Adipose tissue (tissue), 3 donors: ENCODE results near the gene ADCYAP1. TPM values are rescaled to one million over a fixed set of nuclear protein-coding genes. Genes with fewer than 3 reads are reported as not detected.
"Not testable (repeated sequence)": the region's sequence is repeated elsewhere in the genome, so short reads cannot be mapped to it uniquely, and the experiment has no call there.

Source experiments
- H3K27ac ChIP-seq: one replicate; pipeline ENCODE4 v1.5.1; 2013; ENCODE audit warnings: low read depth, low read length
- WGBS, 3 donors: extraction: QIAGEN DNeasy Blood & Tissue Kit; methylation state at CpG; one replicate each; pipeline ENCODE4 v1.1.7; 2013; 5-methylcytosine and 5-hydroxymethylcytosine counted together
- polyA plus RNA-seq, 3 donors: library from polyadenylated mRNA; stranded (reverse); fragments of 200-250 nt; gene quantifications; one replicate each; pipeline ENCODE4 v1.2.3, GENCODE V29; 2013
- donor health status: healthy with polysubstance abuse.
- donor health status: Bipolar disorder and iron deficiency.
- donor health status: healthy.

ADCYAP1 gene
- polyA plus RNA-seq = 1 to 10 TPM in 1 of 3 donors, under 1 TPM in 2; 0.34 to 1.7 (median 0.83) TPM

DNA sequence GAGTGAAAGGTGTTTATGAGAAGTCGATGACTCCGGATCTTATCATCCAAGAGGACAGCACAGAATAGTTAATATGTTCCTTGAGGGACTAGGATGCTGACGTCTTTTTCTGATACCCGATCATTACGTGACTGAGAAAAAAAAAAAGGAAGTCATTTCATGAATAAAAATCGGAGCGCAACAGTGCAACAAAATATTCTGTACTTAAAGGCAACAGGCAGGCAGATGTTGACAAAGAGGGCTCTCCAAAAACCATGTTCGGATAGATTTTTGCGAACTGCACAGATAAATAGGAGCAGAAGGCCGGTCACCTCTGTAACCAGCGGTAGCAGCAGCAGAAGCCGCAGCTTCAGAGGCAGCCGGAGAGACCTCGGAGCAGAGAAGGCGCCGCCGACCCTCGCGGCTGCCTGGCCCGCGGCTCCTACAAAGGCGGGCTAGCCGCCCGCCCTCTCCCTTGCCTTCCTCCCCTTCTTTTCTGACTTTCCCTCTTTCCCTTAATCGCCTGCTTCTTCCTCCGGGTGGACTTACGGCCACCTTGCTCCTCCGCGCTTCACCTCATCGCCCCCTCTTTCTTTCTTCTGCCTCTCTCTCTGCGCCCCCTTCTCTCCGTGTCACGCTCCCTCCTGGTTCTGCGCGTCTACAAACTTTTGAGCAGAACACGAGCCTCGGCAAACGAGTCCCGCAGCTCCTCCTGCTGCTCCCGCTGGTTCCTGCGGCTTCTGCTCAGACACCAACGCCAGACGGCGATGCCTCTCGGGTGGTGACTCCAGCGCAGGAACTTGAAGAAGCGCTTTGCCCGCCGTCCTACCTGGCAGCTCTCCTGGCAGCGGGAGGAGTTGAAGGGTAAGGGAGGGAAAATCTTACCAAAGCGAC, at the start of gene ADCYAP1:
TSS of gene ADCYAP1 (plus strand) at position 654 of the 873 bp plus-strand sequence. CDS start 516 bp downstream, outside the sequence.
- 5 to 7% (median 7%) methylated on average over 46 to 51 of the region's 51 CpGs for WGBS, 3 donors

DNA sequence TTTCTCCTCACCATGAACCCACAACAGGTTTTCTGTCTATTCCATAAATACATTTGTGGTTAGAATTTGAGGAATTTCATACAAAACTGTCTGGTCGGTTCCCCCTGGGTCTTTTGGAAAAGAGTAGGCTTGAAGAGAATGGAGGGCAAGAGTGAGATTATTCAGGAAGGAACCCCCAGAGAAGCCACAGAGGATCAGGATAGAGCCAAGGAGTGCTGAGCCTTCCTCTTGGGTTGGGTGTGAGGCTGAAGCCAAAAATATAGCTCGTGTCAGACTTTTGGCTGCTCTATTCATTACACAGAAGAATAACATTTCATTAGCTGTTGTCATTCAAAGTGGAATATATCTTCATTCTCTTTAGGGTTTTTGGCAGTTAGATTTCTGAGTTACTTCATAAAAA, 46.7 kb upstream of the ADCYAP1 start:
- 43 to 62% (median 45%) methylated on average over 2 of the region's 2 CpGs for WGBS, 3 donors
- H3K27ac ChIP-seq = no peak overlapping the region

More for the DNA sequence above, at the start of gene ADCYAP1:
- H3K27ac ChIP-seq = no peak within 1 kb of the TSS

DNA sequence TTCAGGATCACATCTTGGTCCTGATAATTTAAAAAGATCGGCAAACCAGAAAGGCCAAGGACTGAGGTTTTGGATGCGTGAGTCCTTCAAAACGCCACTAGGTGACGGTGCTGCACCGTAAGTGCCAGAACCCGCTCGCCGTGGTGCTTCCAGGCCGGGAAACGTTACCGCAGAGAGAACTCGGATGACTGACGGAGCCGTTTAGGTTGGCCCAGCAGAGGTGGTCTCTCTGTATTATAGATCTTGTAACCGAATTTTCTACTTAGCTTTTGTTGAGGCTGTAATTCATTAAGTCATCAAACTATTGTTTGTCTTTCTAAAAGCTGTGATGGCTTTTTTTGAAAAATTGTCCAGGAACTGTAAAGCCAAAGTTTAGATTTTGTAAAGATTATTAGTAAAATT, 39.8 kb upstream of the ADCYAP1 start:
- no peak overlapping the region for H3K27ac ChIP-seq
- 1% methylated on average over 15 of the region's 15 CpGs for WGBS, 3 donors

- 89 to 91% (median 90%) methylated on average over 3 of the region's 3 CpGs for WGBS, 3 donors
Measured at GRCh38 chr18:867257-867656, 37.4 kb upstream of the ADCYAP1 start.

DNA sequence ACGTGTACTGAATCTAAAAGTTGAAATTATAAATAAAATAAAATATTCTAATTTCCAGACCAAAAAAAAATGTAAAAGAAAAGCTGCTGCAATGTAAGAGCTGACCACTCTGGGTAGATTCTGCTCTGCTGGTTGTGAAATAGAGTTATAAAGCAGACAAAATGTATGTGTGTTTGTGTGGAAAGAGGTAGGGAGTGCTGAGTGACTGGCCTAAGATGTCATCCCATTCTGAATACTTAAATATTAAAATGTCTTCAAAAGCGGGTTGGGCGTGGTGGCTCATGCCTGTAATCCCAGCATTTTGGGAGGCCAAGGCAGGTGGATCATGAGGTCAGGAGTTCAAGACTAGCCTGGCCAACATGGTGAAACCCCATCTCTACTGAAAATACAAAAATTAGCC, 31.2 kb upstream of the ADCYAP1 start:
- H3K27ac ChIP-seq = not testable (repeated sequence)
- WGBS, 3 donors = 87 to 92% (median 89%) methylated on average over 3 of the region's 3 CpGs

More at GRCh38 chr18:867257-867656, 37.4 kb upstream of the ADCYAP1 start:
- no peak overlapping the region for H3K27ac ChIP-seq

GRCh38 chr18:875912-876311, 28.8 kb upstream of the ADCYAP1 start:
- H3K27ac ChIP-seq = no peak overlapping the region

- H3K27ac ChIP-seq = no peak overlapping the region
- 87 to 90% (median 87%) methylated on average over 6 of the region's 6 CpGs for WGBS, 3 donors
Measured at GRCh38 chr18:877238-877637, 27.4 kb upstream of the ADCYAP1 start.

DNA sequence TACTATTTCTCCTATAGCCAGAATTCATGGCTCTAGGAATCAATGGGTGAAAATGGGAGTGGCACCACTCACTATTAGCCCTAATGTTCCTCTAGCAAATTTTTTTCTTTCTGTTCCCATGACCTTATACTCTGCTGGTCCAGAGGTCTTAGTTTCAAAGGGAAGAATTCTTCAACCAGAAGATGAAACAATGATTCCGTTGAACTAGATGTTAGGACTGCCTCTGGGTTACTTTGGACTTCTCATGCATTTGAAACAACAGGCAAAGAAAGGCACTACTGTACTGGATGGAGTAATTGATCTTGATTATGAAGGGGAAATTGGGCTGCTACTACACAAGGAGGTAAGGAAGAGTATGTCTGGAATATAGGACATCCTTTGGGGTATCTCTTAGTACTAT, 18.6 kb upstream of the ADCYAP1 start:
- WGBS, 3 donors = 60 to 87% (median 84%) methylated on average over 1 of the region's 1 CpG

DNA sequence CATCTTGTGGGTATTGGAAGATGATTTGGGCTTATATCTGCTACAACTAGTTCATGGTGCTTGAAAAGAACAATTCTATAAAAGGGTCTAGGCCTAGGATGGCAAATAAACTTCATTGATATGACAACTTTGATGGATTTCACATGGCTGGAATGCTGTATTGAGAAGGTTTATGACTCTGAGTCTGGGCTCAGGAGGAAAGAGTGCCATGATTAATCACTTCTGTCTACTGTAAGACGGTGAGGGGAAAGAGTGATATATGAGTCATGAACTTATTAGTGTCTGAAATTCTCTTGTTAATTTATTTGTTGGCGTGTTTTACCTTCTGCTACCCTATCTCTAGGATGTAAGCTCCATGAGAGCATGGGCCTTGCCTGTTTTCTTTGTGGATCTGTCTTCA, 17.0 kb upstream of the ADCYAP1 start:
- no peak overlapping the region for H3K27ac ChIP-seq
- 35 to 48% (median 48%) methylated on average over 2 of the region's 2 CpGs for WGBS, 3 donors

More for the DNA sequence above, 18.6 kb upstream of the ADCYAP1 start:
- H3K27ac ChIP-seq = no peak overlapping the region

DNA sequence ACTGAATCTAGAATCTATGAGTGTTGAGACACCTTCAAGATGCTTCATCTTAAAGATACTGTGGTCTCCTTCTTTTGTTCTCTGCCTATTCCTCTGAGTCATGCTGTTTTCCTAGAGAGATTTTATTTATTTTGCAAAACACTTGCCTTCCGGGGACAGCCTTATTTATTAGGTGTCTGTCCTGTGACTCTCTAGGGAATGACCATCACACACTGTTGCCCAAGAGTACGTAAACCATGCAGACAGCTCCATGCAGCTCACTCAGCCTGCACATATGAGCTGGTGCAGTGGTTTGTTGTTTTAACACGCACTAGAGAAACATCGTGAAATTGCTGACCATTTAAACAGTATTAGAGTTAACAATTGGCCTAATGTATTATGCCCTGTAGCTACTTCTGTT, 12.4 kb upstream of the ADCYAP1 start:
- 53 to 61% (median 58%) methylated on average over 4 of the region's 4 CpGs for WGBS, 3 donors
- no peak overlapping the region for H3K27ac ChIP-seq

- no peak overlapping the region for H3K27ac ChIP-seq
- 71 to 87% (median 85%) methylated on average over 1 of the region's 1 CpG for WGBS, 3 donors
Measured at GRCh38 chr18:896315-896714, 8.4 kb upstream of the ADCYAP1 start.

- H3K27ac ChIP-seq = no peak overlapping the region
Measured at GRCh38 chr18:901761-902160, 2.9 kb upstream of the ADCYAP1 start.

GRCh38 chr18:902229-902628, 2.4 kb upstream of the ADCYAP1 start:
- H3K27ac ChIP-seq = no peak overlapping the region
- 19 to 25% (median 22%) methylated on average over 9 of the region's 9 CpGs for WGBS, 3 donors

DNA sequence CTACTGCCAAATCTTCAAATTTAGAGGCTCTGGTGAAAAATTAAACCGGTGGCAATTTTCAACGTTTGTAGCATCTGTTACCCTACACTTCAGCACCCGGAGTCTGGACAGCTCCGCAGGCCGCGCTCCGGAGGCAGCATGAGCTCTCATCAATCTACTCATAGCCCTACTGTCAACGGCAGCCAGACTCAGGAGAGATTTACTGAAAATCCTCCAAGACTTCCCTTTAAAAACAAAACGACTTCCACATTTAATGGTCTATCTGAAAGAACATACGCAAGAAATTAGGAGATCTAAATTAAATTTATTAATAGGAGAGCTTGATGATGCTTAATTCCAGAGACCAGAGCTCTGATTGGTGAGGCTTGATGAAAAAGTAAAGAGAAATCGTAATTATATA, 970 bp upstream of the ADCYAP1 start:
- H3K27ac ChIP-seq = no peak overlapping the region
- WGBS, 3 donors = 5% methylated on average over 11 of the region's 11 CpGs

DNA sequence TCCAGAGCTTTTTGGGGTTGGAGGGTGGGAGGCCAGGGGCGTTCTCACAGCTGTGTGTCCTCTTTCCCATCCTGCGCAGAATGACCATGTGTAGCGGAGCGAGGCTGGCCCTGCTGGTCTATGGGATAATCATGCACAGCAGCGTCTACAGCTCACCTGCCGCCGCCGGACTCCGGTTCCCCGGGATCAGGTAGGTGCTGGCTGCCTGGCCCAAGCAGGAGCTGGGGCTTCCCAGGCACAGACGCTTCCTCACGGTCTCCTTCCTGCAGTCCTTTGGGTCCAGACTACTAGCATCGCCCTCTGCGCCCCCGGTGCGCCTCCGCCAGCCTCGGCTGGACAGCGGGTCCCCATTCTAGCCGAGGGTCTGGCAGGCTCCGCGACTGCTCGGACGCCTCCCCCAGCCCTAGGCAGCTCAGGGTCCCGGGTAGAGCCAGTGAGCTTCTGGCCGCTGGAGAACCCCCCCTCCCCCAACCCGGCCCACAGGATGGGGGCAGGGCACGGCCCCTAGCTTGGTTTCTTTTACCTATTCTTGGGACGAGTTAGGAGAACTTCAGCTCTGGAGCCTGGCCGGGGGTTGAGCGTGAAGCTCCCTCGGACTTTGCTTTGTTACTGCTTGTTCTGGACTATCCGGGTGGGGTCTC, 756 bp downstream of the ADCYAP1 start:
- H3K27ac ChIP-seq = no peak overlapping the region
- WGBS, 3 donors = 3 to 5% (median 4%) methylated on average over 33 of the region's 33 CpGs

GRCh38 chr18:905948-906415, 1.3 kb downstream of the ADCYAP1 start:
- WGBS, 3 donors = 1 to 3% (median 2%) methylated on average over 26 of the region's 26 CpGs
- H3K27ac ChIP-seq = no peak overlapping the region

- H3K27ac ChIP-seq = no peak overlapping the region
- WGBS, 3 donors = 3% methylated on average over 47 of the region's 47 CpGs
Measured at GRCh38 chr18:906416-907114, 1.9 kb downstream of the ADCYAP1 start.

GRCh38 chr18:907115-907884, 2.6 kb downstream of the ADCYAP1 start:
- 1% methylated on average over 59 to 75 of the region's 75 CpGs for WGBS, 3 donors
- H3K27ac ChIP-seq = no peak overlapping the region
